GM23248 (cell line): ENCODE data around the gene GABBR2.

ENCODE experiments used
- EZH2 ChIP-seq: fragments of 200-600 bp; sonication (generic); IDR thresholded peaks from 2 replicates; pipeline ENCODE4 v1.6.1; 2018; ENCODE audit warnings: antibody characterized with exemption, mild to moderate bottlenecking; ENCODE audit not compliant: insufficient read depth, poor library complexity, severe bottlenecking
- EZH2phosphoT487 ChIP-seq: fragments of 200-600 bp; sonication (generic); IDR thresholded peaks from 2 replicates; pipeline ENCODE4 v1.6.1; 2018; ENCODE audit warnings: antibody characterized with exemption, moderate library complexity, mild to moderate bottlenecking, low read depth; ENCODE audit not compliant: insufficient read depth

GRCh38 chr9:98602839-98603500 is 105.8 kb downstream of the GABBR2 start:
- no peak for TF ChIP-seq EZH2
- TF ChIP-seq EZH2phosphoT487, result no peak
